Measurements from ENCODE around the gene NR1D2.
"Not testable (repeated sequence)": the region's sequence is repeated elsewhere in the genome, so short reads cannot be mapped to it uniquely, and the experiment has no call there.

Gene NR1D2

DNA sequence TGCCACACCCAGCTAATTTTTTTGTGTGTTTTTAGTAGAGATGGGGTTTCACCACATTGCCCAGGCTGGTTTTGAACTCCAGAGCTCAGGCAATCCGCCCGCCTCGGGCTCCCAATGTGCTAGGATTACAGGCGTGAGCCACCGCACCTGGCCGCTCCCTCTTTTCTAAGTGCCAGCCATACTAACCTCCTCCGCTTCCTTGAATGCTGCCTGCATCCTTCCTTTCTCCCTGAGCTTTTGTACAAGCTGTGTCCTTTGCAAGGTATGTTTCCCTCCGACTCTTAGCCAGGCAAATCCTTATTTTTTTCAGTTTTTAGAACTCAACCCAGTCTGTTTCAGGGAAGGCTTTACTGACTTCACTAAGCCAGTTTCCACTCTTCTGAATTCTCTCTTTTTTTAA is 60.6 kb downstream of the NR1D2 start:
- DNase-seq (ENCODE audit: low read depth), result no peak

GRCh38 chr3:24010834-24011233 is 65.7 kb downstream of the NR1D2 start:
- DNase-seq (ENCODE audit: low read depth), result not testable (repeated sequence)

GRCh38 chr3:24012589-24013269 is 67.6 kb downstream of the NR1D2 start:
- DNase-seq (ENCODE audit: low read depth), result no peak

GRCh38 chr3:24017305-24017704 is 72.2 kb downstream of the NR1D2 start:
- no peak for DNase-seq (ENCODE audit: low read depth)

GRCh38 chr3:24018784-24019570 is 73.9 kb downstream of the NR1D2 start:
- DNase-seq (ENCODE audit: low read depth), result no peak

DNA sequence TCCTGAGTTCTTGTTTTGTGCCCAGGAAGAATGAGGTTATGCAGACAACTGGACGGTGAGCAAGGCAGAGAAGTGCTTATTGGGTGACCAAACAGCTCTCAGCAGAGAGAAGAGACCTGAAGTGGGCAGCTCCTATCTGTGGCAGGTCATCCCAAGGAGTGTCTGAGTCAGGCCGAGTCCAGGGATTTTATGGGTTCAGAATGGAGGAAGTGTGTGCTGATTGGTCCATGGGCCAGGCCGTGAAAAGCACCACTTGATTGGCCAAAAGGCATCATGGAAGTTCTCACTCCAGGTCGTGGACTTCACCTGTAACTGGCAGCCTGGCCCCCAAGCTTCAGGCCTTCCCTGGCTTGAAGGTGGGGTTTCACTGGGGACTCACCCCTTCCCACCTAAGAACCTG is 74.5 kb downstream of the NR1D2 start:
- no peak for DNase-seq (ENCODE audit: low read depth)

GRCh38 chr3:24020036-24020691 is 75.1 kb downstream of the NR1D2 start:
- DNase-seq (ENCODE audit: low read depth), result no peak

GRCh38 chr3:24023197-24023596 is 78.1 kb downstream of the NR1D2 start:
- no peak for DNase-seq (ENCODE audit: low read depth)

DNA sequence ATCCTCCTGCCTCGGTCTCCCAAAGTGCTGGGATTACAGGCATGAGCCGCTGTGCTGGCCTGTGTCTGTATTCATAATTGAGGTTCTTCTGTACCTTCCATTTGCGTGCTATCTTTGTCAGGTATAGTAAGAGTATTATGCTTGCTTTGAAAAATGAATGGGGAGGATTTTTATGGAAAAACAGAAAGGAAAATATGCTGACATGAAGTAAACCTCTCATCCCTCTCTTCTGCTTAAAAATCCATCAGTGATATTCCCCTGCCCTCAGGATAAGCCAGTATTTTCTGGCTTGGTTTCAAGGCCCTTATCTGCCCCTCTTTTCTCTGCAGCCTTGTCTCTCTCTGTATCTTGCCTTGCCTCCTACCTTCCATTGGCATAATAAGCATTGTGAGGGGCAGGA is 80.7 kb downstream of the NR1D2 start:
- DNase-seq (ENCODE audit: low read depth), result no peak

- not testable (repeated sequence) for DNase-seq (ENCODE audit: low read depth)
Observed at GRCh38 chr3:24026665-24027064, 81.6 kb downstream of the NR1D2 start.

GRCh38 chr3:24027946-24028345 is 82.9 kb downstream of the NR1D2 start:
- no peak for DNase-seq (ENCODE audit: low read depth)

All from stimulated activated CD4-positive, alpha-beta T cell treated with anti-CD3 and anti-CD28 coated beads, Interleukin-2, amount 100 ng/mL, for 4 hours (primary cell).